Activated T-cell treated with anti-CD3 and anti-CD28 coated beads for 4 hours (primary cell): ENCODE data around the gene TAOK1.
"Not testable (repeated sequence)": the region's sequence is repeated elsewhere in the genome, so short reads cannot be mapped to it uniquely, and the experiment has no call there.

Experiments
- DNase-seq: peaks from one replicate; pipeline ENCODE4 v3.0.0-alpha.2; 2020

Gene TAOK1

GRCh38 chr17:29389982-29390850 is at the start of gene TAOK1:
TAOK1 (plus strand) TSS chr17:29390363; CDS start chr17:29451549, 61,186 bp downstream.
- peak; percentile 97 for DNase-seq

GRCh38 chr17:29341726-29342125 is 48.4 kb upstream of the TAOK1 start:
- DNase-seq: no peak

DNA sequence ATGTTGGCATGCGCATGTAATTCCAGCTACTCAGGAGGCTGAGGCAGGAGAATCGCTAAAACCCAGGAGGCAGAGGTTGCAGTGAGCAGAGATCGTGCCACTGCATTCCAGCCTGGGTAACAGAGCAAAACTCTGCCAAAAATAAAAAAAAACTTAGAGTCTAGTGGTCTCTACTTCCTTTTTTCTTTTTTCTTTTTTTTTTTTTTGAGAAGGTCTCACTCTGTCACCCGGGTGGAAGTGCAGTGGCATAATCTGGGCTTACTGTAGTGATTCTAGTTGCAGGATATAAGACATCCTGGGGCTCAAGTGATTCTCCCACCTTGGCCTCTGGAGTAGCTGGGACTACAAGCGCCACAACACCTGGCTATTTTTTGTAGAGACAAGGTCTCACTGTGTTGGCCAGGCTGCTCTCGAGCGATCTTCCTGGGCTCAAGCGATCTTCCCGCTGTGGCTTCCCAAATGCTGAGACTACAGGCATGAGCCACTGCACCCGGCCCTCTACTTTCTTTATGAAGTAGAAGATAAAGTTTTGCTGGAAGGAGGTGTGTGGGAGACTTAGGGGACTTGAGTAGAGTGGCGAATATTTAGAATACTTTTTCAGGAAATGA is 47.9 kb upstream of the TAOK1 start:
- no peak for DNase-seq

GRCh38 chr17:29344201-29344856 is 45.8 kb upstream of the TAOK1 start:
- no peak for DNase-seq

GRCh38 chr17:29345066-29345465 is 45.1 kb upstream of the TAOK1 start:
- DNase-seq: no peak

DNA sequence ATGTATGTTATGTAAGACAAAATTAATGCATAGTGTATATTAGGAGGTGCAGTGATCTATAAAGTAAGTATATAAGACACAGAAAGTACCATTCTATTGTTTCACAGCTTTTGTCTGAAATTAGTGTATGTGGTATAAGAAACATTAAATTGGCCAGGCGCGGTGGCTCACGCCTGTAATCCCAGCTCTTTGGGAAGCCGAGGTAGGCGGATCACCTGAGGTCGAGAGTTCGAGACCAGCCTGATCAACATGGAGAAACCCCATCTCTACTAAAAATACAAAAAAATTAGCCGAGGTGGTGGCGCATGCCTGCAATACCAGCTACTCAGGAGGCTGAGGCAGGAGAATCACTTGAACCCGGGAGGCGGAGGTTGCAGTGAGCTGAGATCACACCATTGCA is 44.7 kb upstream of the TAOK1 start:
- not testable (repeated sequence) for DNase-seq

- no peak for DNase-seq
Measured at GRCh38 chr17:29346462-29346861, 43.7 kb upstream of the TAOK1 start.

DNA sequence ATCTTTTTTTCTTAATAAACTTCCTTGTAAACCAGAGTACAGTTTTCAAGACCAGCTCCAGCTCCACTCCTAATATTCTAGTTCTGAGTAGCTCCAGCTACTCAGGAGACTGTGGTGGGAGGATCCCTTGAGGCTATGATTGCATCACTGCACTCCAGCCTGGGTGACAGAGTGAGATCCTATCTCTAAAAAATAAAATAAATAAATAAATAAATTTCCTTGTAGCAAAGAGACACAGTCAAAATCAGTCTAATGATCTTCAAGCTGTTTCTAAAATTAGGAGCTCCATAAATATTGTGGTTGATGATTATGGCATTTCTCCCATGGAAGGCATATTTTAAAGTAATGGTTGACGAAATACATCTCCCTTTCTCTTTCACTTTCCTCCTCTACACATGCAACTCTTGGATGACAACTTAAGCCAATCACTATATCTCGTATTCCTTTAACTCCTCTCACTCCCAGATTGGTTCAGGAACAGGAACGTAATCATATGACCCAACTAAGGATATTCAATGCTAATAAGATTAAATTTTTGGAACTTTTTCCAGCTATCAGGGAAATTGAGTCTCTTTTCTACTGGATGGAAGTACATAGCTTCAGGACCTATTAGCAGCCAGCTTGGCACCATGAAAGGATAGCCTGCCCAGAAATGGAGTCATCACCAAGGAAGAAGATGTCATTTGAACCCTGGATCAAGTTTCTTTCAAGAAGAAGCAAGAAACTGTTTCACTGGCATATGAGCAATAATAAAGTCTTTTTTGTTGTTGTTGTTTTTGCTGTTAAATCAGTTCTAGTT is 42.1 kb upstream of the TAOK1 start:
- no peak for DNase-seq

- DNase-seq: no peak
Measured at GRCh38 chr17:29349409-29349808, 40.8 kb upstream of the TAOK1 start.

- DNase-seq: no peak
Measured at GRCh38 chr17:29352146-29352545, 38.0 kb upstream of the TAOK1 start.

- no peak for DNase-seq
Measured at GRCh38 chr17:29357232-29357631, 32.9 kb upstream of the TAOK1 start.

GRCh38 chr17:29357821-29358232 is 32.3 kb upstream of the TAOK1 start:
- no peak for DNase-seq

- no peak for DNase-seq
Measured at GRCh38 chr17:29358416-29358815, 31.7 kb upstream of the TAOK1 start.

DNA sequence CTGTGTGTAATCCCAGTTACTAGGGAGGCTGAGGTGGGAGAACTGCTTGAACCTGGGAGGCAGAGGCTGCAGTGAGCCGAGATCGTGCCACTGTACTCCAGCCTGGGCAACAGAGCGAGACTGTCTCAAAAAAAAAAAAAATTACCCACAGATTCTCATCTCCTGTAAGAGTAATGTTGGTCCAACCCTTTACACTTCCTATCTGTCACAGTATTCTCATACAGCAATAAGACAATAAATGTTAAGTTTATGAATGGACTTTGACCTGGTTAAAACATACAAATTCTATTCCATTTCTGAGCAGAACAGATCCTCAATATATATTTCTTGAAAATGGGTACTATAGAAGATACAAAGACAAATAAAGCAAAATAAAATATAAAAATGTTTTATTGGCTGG is 30.4 kb upstream of the TAOK1 start:
- DNase-seq: no peak

DNA sequence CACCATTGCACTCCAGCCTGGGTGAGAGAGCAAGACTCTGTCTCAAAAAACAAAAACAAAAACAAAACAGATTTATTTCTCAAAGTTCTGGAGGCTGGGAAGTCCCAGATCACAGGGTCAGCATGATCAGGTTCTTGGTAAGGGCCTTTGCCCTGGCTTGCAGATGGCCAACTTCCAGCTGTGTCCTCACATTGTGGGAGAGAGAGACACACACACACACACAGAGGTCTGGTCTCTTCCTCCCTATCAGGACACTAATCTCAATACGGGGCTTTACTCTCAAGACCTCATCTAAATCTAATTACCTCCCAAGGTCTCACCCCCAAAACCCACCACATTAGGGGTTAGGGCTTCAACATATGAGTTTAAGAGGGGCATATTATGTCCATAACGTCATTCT is 26.4 kb upstream of the TAOK1 start:
- DNase-seq: no peak

DNA sequence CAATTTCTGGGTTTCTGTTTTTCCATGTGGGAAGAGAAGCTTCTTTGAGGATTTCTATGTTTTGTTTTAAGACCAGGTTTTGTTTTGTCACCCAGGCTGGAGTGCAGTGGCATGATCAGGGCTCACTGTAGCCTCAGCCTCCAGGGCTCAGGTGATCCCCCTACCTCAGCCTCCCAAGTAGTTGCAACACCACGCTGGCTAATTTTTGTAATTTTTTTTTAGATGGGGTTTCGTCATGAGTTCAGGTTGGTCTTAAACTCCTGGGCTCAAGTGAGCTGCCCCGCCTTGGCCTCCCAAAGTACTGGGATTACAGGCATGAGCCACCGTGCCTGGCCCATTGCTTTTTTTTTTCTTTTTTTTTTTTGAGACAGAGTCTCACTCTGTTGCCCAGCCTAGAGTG is 25.5 kb upstream of the TAOK1 start:
- DNase-seq: no peak

DNA sequence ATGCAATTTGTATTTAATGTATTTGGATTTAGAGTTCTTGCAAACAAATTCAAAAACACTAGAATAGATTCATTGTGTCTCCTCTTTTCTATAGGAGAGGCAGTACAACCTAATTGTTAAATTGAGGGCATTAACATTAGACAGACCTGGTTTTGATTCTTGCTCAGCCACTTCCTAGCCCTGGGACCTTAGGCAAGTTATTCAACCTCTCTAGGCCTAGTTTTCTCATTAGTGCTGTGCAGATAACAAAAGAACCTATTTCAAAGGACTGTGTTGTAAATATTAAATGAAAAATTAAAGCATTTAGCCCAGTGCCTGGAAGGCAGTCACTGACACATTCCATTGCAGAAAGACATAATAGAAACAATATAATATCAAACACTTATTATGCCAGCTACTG is 22.0 kb upstream of the TAOK1 start:
- no peak for DNase-seq

- DNase-seq: no peak
Measured at GRCh38 chr17:29368926-29369325, 21.2 kb upstream of the TAOK1 start.

DNA sequence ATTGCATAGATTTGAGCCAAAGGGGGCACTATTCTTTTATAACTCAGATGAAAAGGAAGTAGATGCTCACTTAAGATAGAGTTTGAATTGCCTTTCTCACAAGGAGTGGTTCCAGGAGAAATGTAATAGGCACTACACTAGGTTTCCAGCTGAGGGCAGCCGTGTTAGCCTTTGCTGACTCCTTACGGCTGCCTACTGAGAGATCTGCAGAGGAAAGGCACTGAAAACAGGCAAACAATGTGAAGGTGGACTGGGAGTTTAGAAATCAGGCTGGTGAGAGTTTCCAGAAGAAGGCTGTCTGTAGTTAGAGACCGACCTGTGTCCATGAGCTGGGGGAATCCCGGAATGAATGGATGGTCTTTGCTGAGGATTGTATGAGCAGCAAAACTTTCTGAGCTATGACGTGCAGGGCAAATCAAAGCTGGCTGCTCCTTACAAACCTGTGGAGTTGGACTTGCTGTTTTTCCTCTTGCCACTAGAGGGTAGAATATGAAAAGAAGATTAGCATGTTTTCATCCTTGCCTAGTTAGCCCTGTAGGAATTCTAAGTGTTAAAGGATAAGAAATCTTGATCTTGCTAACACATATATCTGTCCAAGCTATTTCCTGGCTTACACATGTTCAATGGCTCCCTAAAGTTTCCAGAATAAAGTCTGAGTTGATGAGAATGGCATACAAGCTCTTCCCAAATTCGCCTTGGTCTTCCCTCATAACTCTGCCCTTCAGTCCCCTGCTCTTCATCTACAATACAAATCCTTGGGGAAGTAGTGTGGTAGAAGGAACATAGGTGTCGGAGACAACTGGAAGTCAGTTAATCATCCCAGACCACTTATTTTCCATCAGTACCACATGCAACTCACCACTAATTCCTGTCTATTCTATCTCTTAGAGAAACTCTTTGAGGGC is 20.1 kb upstream of the TAOK1 start:
- DNase-seq: peak; percentile 28

DNA sequence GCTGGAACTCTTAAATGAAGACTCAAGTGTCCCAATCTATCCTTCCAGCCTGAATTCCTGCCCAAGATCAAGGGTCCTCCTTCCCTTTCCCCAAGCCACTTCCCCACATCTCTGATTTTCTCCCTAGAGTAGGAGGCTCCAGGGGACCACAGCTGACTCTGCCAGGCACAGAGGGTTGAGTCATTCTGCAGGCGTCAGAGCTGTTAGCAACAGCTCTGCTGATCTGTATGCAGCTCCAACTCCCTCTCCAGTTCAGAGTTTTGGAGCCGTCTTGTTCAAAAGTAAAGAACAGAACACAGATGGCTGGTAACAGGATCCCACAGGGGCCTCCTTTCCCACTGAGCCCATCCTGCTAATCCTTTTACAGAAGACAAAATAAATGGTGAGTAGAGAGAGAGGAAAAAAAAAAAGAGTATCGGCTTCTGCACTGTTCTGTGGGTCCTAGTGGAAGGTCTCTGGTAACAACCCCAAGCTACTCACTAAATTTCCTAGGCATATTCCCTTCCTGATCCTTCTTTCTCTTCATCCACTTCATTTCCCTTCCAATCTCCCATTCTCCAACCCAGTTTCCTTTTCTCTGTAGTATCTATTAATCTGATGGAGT is 13.4 kb upstream of the TAOK1 start:
- no peak for DNase-seq

DNA sequence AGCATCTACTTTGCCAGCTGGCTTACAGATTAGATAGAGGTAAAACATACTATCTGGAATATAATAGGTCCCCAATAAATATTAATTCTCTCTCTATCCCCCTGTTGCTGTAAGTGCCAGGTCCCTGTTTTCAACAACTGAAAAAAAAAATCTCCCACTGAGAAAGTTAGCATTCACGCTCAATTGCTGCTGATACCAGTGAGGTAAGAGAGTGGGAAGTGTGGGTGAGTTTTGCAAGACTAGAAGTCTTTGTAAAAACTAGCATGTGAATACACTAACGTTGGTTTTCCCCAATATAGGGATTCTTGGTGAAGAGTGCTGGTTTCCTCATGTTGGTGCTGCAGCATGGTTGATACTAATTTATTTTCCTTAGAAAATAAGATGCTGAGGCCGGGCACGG is 11.7 kb upstream of the TAOK1 start:
- no peak for DNase-seq
